Measurements from ENCODE around the gene VAV3.
"Not testable (repeated sequence)": the region's sequence is repeated elsewhere in the genome, so short reads cannot be mapped to it uniquely, and the experiment has no call there.

Gene VAV3

DNA sequence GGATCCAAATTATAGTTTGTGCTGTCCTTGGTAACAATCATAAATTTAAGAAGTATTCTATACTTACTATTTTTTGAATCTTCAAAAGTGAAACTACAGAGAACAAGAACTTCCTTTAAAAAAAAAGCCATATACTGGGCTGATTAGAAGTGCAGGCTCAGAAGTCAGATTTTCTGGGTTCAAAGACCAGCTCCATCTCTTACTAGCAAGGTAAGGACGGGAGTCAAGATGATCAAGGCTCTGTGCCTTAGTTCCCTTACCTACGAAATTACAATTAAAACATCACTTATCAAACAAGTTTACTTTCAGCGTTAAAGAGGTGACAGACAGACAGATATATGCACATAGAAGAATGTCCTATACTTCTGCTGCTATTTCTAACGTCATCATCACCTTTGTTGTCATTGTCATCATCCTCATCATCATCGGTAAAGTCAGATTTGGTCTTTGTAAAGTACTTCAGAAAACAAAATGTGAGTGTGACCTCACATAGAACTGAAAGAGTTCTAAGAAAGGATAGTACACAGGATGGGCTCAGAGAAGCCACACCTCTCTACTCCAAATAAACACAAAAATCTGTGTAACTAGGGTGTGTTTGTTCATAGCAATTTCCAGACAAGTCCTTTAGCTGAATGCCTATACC lies 178.7 kb downstream of the VAV3 start:
- no peak for DNase-seq

DNA sequence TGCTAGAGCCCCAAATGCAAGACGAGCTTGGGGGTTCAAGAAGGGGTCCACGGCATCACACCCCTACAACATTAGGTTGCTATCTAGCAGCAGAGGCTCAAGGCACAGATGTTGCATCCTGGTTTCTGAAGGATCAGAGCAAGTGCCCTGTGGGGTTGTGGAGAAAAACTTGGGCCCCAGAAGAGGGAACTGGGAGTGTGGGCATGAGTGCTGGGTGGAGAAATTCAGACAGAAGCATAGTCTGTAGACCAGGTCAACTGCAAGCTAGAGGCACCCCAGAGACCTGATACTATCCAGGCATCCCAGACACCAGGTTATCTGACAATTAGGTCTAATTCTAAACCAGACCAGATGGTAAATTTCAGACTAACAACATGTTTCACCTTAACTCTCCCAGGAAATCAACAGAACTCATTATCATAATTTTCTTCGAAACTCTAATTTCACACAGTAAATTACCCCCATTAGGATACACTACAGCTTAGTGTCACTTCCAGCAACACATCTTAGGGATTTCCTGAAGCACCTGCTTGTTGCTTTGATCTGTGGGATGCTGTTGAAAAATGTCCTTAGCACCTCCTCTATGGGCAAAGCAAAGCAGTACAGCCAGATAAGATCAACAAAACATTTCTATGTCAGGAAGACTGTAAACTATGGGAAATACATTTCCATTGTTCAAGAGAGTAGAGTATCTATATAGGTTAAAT lies 179.3 kb downstream of the VAV3 start:
- DNase-seq, result no peak

DNA sequence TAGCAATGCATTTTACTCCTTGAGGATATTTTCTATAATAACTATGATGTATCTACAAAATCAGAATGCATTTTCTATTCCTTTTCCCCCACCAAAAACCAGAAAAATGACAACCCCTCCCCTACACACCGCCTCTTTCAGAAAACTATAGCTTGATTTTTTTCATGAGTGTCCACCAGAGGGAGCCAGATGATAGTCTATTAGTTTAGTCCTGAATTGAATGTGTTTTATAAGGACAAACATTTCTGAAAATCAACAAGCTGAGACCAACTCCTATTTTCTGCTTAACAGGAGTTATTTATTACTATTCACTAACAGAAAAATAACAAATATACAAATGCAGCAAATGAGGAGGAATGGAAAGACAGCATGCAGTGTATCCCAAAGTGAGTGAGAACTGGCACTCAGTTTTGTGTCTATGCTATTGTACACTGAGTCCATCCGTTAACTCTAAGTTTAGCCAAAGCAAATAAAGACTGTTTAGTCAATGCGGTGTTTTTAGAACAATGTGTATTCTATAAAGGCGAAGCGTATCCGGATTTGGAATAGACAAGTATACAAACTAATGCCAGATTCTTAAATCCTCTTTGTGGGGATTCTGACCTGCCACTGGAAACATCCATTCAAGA lies 182.6 kb downstream of the VAV3 start:
- DNase-seq, result no peak

DNA sequence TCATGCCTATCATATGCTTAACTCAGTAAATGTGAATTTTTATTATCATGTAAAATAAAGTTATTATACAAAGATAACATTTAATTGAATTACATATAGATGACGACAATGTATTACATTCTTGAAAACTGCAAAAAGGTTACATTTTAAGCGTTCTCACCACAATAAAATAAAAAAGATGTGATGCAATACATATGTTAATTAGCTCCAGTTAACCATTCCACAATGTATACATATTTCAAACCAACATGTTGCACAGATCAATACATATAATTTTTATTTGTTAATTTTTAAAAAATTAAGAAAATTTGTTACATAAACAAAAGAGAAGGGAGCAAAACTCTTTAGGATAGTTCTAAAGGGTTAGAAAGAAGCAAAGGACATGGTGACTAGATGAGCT lies 183.7 kb downstream of the VAV3 start:
- no peak for DNase-seq

DNA sequence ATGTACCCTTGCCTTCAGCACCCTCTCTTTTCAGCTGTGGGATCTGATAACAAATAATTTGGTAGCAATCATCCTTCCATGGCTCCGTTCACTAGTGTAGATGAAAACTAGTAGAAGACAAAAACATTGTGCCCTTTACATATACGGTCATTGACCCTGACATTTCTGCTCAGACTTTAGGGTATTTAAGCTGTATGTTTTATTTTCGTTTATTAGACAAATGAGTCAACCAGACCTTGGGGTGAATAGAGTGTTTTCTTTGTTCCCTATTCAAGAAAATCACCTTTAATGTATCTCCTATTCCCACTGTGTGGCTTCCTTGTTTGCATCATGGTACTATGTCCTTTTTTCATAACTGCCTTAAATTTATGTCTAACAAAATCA lies 187.3 kb downstream of the VAV3 start:
- DNase-seq, result no peak

DNA sequence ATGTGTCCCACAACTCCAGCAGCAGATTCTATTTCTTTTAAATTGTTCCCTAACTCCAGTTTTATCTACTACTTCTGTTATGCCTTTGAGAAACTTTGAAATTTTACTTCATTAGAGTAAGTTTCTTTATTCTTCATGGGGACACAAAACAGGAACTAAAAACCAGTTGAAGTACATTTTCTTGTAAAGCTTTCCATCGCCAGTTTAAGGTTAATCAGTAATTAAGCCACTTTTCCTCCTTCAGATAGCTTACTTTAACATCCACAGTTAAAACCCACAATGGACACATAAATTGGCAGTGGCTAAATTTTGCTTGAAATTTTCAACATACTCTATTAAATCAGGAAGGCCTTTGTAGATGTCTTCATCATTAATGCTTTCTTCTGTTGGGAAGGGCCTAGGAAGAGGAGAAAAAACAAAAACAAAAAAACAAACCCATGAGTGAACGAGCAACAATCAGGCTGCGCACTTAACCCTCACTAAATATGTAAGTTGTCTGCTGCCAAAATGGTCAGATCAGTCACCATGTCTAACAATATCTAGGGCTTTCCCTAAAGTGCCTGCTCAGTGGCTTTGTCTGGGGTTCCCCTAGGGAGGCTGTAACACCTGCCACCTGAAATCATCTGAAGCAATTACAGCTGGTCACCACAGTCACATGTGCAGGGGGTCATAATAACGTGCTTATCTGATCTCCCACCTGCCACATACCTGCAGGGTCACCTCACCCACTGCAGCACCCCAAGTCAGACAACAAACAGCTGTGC lies 187.9 kb downstream of the VAV3 start:
- DNase-seq, result no peak

DNA sequence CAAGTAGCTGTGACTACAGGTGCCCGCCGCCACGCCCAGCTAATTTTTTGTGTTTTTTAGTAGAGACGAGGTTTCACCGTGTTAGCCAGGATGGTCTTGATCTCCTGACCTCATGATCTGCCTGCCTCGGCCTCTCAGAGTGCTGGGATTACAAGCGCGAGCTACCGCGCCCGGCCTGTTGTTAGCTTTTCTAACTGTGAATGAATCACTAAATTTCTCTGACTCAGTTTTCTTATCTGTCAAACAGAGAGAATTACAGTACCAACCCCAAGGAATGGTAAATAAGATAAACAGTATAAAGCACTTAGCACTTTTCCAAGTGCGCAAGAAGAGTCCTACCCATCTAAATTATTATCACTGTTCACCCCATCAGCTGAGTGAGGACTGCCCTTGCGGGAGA lies 193.6 kb downstream of the VAV3 start:
- no peak for DNase-seq

DNA sequence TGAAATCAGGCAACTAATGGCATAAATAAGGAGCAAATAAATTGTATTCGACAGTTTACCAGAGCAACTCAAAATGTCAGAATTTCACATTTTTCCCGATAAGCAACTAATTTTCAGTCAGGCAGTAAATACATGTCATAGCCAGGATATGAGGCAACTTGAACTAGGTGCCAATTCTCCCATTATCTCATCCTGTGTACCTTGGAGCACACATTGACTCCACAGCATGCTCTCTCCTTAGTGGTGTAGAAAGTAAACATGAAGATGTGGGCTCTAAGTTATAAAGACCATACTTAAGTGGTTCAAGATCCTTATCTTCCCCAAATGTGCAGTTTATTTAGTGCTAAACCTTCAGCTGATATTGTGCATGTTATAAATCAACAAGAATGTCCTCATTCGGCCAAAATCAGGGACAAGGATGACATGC lies 197.8 kb downstream of the VAV3 start:
- no peak for DNase-seq

DNA sequence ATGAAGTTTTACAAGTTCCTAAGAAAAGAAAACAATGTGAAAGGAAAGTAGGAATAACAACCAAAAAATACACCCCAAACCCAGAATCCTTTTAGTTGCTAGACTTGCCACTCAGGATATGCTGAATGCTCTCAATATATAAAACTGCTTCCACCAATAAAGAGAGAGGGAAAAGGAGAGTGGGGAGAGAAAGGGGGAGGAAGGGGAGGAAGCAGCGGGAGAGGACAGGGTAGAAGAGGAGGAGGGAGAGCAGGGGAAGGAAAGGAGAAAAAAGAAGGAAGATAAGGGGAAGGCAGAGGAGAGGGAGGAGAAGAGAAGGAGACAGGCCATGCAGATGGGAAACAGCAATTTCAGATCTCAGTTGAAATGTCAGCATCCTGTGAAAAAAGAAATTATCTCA lies 198.4 kb downstream of the VAV3 start:
- no peak for DNase-seq

DNA sequence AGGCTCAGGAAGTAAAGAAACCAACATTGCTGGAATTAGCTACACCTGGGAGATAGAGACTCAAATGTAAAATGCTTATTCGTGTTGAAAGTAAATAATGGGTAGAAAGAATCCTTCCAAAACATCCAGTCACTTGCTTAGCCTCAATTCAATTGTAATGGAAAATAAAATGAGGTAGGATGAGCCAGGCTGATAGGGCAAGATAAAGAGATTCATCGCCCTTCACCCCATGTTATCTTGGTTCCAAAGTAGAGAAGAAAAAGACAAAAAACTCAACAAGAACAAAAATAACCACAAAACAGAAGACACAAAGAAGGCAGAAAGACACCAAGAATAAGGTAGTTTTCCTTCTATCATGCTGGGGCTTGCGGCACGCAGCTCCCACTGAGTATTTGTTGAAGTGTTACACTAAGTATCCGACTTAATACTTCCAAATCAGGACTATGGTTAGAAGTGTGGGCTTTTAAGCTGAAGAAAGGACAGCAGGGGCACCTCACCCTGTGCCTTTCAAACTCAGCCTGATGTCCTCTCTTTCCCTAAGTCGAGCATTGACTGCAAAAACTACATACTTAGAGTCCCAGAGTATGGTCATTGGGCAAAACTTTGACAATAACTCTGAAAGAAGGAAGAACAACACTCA lies 202.1 kb downstream of the VAV3 start:
- DNase-seq, result no peak

DNA sequence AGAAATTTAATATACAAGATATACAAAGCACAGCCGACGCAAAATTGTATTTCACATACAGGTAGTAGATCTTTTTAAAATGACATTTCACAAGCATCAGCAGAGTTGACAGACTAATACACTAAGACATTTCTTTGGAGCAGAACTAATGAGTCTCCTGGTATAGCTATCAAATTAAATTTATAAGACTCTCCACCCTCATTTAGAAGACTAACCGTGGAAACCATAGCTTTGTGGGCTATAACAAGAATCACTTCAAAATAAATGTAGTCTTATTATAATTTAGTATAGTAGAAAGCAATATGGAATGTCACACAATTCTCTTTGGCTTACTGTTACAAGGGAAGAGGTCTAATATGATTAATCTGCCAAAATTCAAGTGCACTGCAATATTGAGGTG lies 204.9 kb downstream of the VAV3 start:
- no peak for DNase-seq

DNA sequence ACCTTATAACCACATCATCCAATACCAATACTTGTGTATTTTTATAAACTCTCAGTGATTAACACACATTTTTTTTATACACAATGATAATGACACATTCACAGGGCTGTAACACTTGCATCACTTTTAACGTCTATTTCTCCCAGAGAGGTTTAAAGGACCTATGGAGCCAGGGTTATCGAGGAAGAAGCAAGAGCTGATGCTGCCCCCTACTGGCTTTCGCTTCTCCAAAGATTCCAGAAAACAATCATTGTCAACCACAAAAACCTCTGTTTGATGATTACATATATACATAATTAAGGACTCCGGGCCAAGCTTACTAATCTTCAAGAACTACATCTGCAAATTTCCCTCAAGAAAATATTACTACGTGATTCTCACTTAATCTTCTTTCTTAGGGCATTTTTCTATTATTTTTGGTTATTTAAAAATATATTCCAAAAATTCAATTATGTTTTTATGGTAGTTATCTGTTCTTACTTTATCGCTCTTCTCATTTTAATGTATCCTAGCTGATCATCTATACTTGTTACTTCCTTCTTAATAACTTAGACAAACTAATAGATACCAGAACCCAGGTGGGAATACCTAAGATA lies 214.5 kb downstream of the VAV3 start:
- no peak for DNase-seq

DNA sequence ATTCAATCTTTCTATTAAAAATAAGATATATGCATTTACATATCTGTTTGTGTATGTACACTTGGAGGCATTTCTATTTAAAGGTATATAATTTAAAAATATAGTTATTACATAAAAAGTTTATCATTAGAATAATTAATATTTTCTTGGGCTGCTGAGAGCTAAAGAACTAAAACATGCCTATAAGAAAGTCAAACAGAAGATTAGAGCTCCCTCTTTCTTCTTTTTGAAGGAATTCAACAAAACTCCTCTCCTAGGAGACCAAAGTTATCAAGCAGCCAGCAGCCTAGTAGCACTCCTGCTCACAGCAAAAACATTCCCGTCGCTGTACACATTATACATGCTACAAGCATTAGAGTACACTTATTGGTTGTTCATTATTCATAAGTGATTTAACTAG lies 216.4 kb downstream of the VAV3 start:
- no peak for DNase-seq

DNA sequence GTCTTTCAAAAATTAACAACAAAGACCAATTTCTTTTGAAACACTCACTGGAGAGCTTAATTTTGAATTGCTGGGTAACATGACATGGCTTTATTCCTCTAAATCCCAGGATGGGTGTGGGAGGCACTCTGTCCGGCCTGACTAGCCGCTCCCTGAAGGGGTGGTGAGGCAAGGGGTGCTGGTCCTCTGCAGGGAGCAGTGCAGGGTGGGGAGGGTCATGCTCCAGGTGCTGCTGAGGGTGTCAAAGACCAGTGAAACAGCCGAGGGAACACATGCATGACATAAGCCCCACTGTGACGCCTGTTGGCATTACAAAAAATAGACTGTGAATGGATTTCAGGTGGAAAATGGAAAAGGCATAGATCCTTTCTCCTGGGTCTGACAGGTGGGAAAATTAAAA lies 223.7 kb downstream of the VAV3 start:
- DNase-seq, result no peak

DNA sequence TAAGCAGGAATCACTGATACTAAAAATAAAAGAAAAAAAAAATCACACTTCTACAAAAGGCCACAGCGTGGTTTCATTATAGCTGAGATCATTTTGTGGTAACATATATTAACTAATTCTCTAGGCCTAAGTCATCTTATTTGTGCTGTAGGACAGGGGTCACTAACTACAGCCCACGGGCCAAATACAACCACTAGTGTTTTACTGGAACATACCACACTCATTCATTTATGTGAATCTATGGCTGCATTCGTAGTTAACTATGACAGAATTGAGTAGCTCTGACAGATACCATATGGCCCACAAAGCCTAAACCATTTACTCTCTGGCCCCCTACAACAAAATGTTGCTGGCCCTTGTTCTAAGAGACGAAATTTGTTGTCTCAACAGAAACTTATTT lies 224.4 kb downstream of the VAV3 start:
- no peak for DNase-seq

DNA sequence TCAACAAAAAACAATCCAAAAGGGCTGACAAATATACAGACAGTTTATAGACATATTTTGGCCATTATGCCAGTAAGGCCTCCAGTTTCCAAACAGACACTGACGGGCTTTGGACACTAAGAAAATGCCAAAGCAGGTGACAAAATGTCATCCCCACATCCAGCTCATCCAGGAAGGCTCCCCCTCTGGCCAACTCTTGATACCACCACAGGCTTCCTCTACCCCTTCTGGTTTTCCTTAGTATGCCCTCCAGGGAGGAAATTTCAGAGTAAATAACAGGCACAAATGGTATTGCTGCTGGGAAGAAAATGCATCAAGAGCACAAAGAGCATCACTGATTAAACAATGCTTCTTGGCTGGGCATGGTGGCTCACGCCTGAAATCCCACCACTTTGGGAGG lies 225.3 kb downstream of the VAV3 start:
- DNase-seq, result no peak

DNA sequence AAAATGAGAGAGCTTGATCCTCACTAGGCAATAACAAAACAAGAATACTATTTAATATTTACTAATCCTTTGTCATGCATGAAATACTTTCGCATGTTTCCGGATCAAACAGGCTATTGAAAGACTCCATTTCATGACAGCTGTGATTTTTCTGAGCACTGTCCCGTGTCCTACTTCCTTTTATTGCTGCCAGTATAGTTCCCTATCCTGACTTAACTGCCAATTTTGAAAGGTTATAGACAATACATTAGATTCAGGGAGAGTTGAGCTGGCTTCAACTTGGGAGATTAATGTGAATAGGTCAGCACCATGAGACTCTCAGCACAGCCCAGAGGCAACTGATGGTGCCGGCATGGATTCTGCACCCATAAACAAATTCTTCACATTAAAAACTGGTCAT lies 225.8 kb downstream of the VAV3 start:
- no peak for DNase-seq

DNA sequence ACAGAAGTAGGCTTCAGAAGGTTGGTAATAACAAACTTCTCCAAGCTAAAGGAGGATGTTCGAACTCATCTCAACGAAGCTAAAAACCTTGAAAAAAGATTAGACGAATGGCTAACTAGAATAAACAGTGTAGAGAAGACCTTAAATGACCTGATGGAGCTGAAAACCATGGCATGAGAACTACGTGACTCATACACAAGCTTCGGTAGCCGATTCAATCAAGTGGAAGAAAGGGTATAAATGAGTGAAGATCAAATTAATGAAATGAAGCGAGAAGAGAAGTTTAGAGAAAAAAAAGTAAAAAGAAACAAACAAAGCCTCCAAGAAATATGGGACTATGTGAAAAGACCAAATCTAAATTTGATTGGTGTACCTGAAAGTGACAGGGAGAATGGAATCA lies 231.6 kb downstream of the VAV3 start:
- DNase-seq, result not testable (repeated sequence)

DNA sequence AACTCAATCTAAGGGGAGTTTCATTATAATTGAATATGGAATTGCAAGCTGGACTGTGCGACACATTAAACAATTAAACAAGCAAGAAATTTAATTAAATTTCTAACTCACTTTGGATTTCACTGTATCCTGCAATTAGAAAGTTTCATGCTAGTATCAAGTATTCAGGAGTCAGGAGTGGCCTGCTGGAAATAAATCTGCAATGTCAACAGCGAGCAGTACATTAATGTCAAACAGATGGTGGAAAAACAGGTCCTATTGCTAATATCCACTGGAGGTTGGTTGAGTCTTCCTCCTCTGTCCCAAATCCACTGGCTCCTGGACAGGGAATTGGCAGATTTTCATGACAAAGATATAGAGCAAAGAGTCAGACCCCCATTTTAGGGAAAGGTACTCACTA lies 237.1 kb downstream of the VAV3 start:
- no peak for DNase-seq

DNA sequence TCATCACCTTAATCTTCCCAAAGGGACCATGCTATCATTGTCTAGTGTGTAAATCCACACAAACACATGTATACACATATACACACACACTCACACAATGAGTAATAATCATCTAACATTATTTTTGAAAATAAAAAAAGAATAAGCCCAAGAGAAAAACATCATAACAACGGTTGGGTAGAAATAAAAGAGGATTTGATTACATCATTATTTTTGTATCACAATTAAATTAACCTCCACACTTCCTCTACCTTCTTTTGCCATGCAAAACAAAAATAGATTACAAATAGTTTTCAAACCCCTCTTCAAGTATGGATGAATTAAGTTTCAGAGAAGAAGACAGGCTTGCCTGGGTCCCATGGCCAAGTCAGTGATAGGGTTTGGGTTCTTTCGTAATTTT lies 238.1 kb downstream of the VAV3 start:
- no peak for DNase-seq

DNA sequence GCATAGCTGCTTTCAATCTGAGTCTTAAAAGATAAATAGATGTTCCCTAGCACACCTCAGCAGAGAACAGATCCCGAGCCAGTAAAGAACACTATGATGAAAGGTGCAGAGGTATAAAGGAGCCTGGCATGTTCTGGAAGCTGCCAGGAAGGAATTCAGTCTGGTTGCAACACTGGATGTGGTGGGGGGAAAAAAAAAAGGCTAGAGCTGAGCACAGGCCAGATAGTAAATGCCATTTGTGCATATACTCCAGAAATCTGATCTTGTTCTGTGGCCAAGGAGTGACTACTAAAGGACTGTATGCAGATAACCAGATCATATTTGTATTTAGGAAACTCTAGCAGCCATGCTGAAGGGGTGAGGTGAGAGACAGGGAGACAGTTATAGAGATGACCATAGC lies 240.3 kb downstream of the VAV3 start:
- no peak for DNase-seq

DNA sequence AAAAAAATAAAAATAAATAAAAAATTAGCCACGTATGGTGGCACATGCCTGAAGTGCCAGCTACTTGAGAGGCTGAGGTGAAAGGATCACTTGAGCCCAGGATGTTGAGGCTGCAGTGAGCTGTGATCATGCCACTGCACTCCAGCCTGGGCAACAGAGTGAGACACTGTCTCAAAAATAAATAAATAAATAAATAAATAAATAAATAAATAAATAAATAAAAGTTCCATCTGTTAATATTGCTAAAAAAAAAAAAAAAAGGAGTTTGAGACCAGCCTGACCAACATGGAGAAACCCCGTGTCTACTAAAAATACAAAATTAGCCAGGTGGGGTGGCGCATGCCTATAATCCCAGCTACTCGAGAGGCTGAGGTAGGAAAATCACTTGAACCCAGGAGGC lies 244.8 kb downstream of the VAV3 start:
- DNase-seq, result not testable (repeated sequence)

DNA sequence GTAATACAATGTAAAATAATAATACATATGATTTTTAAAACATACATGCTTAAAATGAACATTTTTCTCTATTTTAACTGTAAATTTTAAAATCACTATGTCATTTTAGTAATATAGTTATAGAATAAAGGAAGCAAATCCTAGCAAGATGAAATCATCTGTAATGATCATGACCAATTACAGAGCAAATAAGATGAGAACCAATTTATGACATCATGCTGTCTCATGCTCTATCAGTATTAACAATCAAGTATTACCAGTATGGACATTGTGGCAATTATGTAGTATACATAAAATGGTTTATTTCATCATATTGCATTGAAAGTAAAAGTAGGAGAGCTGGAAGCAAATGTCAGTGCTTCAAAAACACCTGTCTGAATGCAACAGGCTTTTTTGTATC lies 255.0 kb downstream of the VAV3 start:
- DNase-seq, result no peak
